H1 (cell line): ENCODE data around the gene TTC23.

ENCODE experiments used
- ATF2 ChIP-seq: IDR thresholded peaks from 2 replicates; pipeline ENCODE4 v1.6.1; 2012; ENCODE audit warnings: low read length, inconsistent platforms
- CHD1 ChIP-seq: IDR thresholded peaks from 2 replicates; pipeline ENCODE4 v1.6.1; 2012; ENCODE audit warnings: low read depth, low read length, improper control_type of control experiment
- CTCF ChIP-seq, 3 experiments: IDR thresholded peaks; 1 replicate in 2 of 3; 2 replicates in 1 of 3; pipeline versions ENCODE4 v1.5.1 to v1.6.1; 2011; ENCODE audit warnings: low read length in 3 of 3, mild to moderate bottlenecking in 3 of 3, inconsistent platforms in 2 of 3, low read depth in 1 of 3, moderate library complexity in 1 of 3; ENCODE audit not compliant: insufficient read depth in 1 of 3; ENCODE audit errors: control extremely low read depth in 1 of 3
- EGR1 ChIP-seq: IDR thresholded peaks from 2 replicates; pipeline ENCODE4 v1.6.1; 2011; ENCODE audit warnings: low read depth, low read length, borderline replicate concordance
- EP300 ChIP-seq, 2 experiments: IDR thresholded peaks; 1 replicate in 1 of 2; 2 replicates in 1 of 2; pipeline ENCODE4 v1.6.1; 2011 to 2012; ENCODE audit warnings: low read depth in 2 of 2, low read length in 2 of 2, mild to moderate bottlenecking in 2 of 2, borderline replicate concordance in 1 of 2, inconsistent platforms in 1 of 2, moderate library complexity in 1 of 2
- FOSL1 ChIP-seq: IDR thresholded peaks from 2 replicates; pipeline ENCODE4 v1.6.1; 2011; ENCODE audit warnings: mild to moderate bottlenecking, low read depth, low read length, moderate library complexity; ENCODE audit not compliant: insufficient read depth
- GTF2F1 ChIP-seq: IDR thresholded peaks from 2 replicates; pipeline ENCODE4 v1.6.1; 2012; ENCODE audit warnings: low read depth, low read length, improper control_type of control experiment, borderline replicate concordance
- JUN ChIP-seq: IDR thresholded peaks from 2 replicates; pipeline ENCODE4 v1.6.1; 2011; ENCODE audit warnings: low read depth, mild to moderate bottlenecking, improper control_type of control experiment, low read length
- NRF1 ChIP-seq: IDR thresholded peaks from 2 replicates; pipeline ENCODE4 v1.6.1; 2011; ENCODE audit warnings: mild to moderate bottlenecking, low read depth, low read length, improper control_type of control experiment
- POLR2A ChIP-seq, 2 experiments: IDR thresholded peaks; 1 replicate in 1 of 2; 2 replicates in 1 of 2; pipeline ENCODE4 v1.6.1; 2011; ENCODE audit warnings: low read depth in 2 of 2, low read length in 2 of 2, mild to moderate bottlenecking in 2 of 2; ENCODE audit errors: control extremely low read depth in 1 of 2
- POLR2AphosphoS5 ChIP-seq: IDR thresholded peaks from 2 replicates; pipeline ENCODE4 v1.6.1; 2011; ENCODE audit warnings: low read depth, low read length

GRCh38 chr15:99095626-99096025, 153.8 kb downstream of the TTC23 start:
- TF ChIP-seq CHD1 (no peak), ATF2 (no peak), FOSL1 (no peak), CTCF (IDR thresholded peaks at IDR 0.05; ENCODE audit: control extremely low read depth in 1 of 3, insufficient read depth in 1 of 3, low read depth in 1 of 3, low read length in 3 of 3) (no peak), POLR2AphosphoS5 (no peak), GTF2F1 (no peak), JUN (no peak), NRF1 (no peak), POLR2A (IDR thresholded peaks at IDR 0.05; ENCODE audit: control extremely low read depth in 1 of 2, low read depth in 2 of 2, low read length in 2 of 2) (no peak), EGR1 (no peak), EP300 (IDR thresholded peaks at IDR 0.05; ENCODE audit: borderline replicate concordance in 1 of 2, low read depth in 2 of 2, low read length in 2 of 2) (no peak)
